ENCODE data around the gene GIMAP8.
A peak's percentile ranks its signal among the peaks of the same experiment; 100 is the strongest.

Gene GIMAP8

GRCh38 chr7:150412016-150412415 is 38.4 kb upstream of the GIMAP8 start:
- no peak for DNase-seq

GRCh38 chr7:150412518-150413488 is 37.6 kb upstream of the GIMAP8 start:
- DNase-seq: peak in 1 of 2 experiments; percentile 20

GRCh38 chr7:150413640-150414081 is 36.8 kb upstream of the GIMAP8 start:
- DNase-seq: peak in 1 of 2 experiments; percentile 12

- peak in 1 of 2 experiments; percentile 11 for DNase-seq
Observed at GRCh38 chr7:150415161-150416153, 35.0 kb upstream of the GIMAP8 start.

GRCh38 chr7:150417239-150417638 is 33.2 kb upstream of the GIMAP8 start:
- DNase-seq: peak; percentile 10 to 13

- peak in 1 of 2 experiments; percentile 12 for DNase-seq
Observed at GRCh38 chr7:150417863-150418262, 32.6 kb upstream of the GIMAP8 start.

- peak in 1 of 2 experiments; percentile 12 for DNase-seq
Observed at GRCh38 chr7:150420242-150420641, 30.2 kb upstream of the GIMAP8 start.

GRCh38 chr7:150420987-150421674 is 29.3 kb upstream of the GIMAP8 start:
- peak; percentile 92 to 93 for DNase-seq

GRCh38 chr7:150421831-150422230 is 28.6 kb upstream of the GIMAP8 start:
- peak in 1 of 2 experiments; percentile 10 for DNase-seq

- DNase-seq: peak; percentile 7 to 10
Observed at GRCh38 chr7:150425670-150426069, 24.8 kb upstream of the GIMAP8 start.

GRCh38 chr7:150428671-150429451 is 21.6 kb upstream of the GIMAP8 start:
- peak; percentile 48 to 53 for DNase-seq

GRCh38 chr7:150429699-150430098 is 20.7 kb upstream of the GIMAP8 start:
- peak in 1 of 2 experiments; percentile 4 for DNase-seq

GRCh38 chr7:150430465-150431085 is 19.9 kb upstream of the GIMAP8 start:
- peak in 1 of 2 experiments; percentile 6 for DNase-seq

- peak in 1 of 2 experiments; percentile 9 for DNase-seq
Observed at GRCh38 chr7:150431839-150432658, 18.4 kb upstream of the GIMAP8 start.

- peak; percentile 14 to 16 for DNase-seq
Observed at GRCh38 chr7:150432915-150433892, 17.2 kb upstream of the GIMAP8 start.

- DNase-seq: peak in 1 of 2 experiments; percentile 13
Observed at GRCh38 chr7:150434240-150434639, 16.2 kb upstream of the GIMAP8 start.

GRCh38 chr7:150435047-150435389 is 15.4 kb upstream of the GIMAP8 start:
- DNase-seq: no peak

GRCh38 chr7:150435390-150436073 is 14.9 kb upstream of the GIMAP8 start:
- peak; percentile 12 to 13 for DNase-seq
